PC-3 (cell line): ENCODE results near the gene TELO2. TPM values are rescaled to one million over a fixed set of nuclear protein-coding genes. Genes with fewer than 3 reads are reported as not detected.
"Not testable (repeated sequence)": the region's sequence is repeated elsewhere in the genome, so short reads cannot be mapped to it uniquely, and the experiment has no call there.

ENCODE experiments used
- ATAC-seq: fragments of 200-7000 bp; cut with Tn5 transposase; 2 replicates; pipeline ENCODE4 v1.9.1; 2020; ENCODE audit warnings: mild to moderate bottlenecking, moderate library complexity
- BruUV-seq: library from RNA; stranded (reverse); fragments of 400-500 nt; replicated peaks from 2 replicates; lab custom pipeline; 2021; lab: Mats Ljungman, UMichigan
- CTCF ChIA-PET: fragments of 300-600 bp; sonication (Branson Sonifier 250); formaldehyde crosslinking; loops from one replicate; lab custom pipeline; 2022; ENCODE audit warnings: antibody characterized with exemption; lab: Charles Lee
- POLR2A ChIA-PET: fragments of 300-600 bp; sonication (Branson Sonifier 250); formaldehyde crosslinking; loops from one replicate; lab custom pipeline; 2022; ENCODE audit warnings: antibody characterized with exemption; ENCODE audit not compliant: unreplicated experiment; lab: Charles Lee
- DNase-seq: peaks from one replicate; pipeline ENCODE4 v3.0.0-alpha.2; 2015
- H2AFZ ChIP-seq: fragments of 300-600 bp; sonication (generic); 2 replicates; pipeline ENCODE4 v1.6.0; 2016; ENCODE audit warnings: antibody characterized with exemption, low read length
- H3F3A ChIP-seq: fragments of 300-600 bp; sonication (generic); one replicate; pipeline ENCODE4 v1.6.0; 2017; ENCODE audit warnings: antibody characterized with exemption, low read length, control low read depth, mild to moderate bottlenecking; ENCODE audit not compliant: unreplicated experiment
- H3K27ac ChIP-seq: fragments of 300-600 bp; sonication (generic); 2 replicates; pipeline ENCODE4 v1.5.1; 2016; ENCODE audit warnings: mild to moderate bottlenecking, low read length
- H3K27me3 ChIP-seq: fragments of 300-600 bp; sonication (generic); 2 replicates; pipeline ENCODE4 v1.6.1; 2016; ENCODE audit warnings: low read length, mixed read lengths
- H3K36me3 ChIP-seq: fragments of 300-600 bp; sonication (generic); 2 replicates; pipeline ENCODE4 v1.6.1; 2016; ENCODE audit warnings: low read depth, mixed run types, low read length, mixed read lengths
- H3K4me1 ChIP-seq: fragments of 300-600 bp; sonication (generic); 2 replicates; pipeline ENCODE4 v1.5.1; 2016; ENCODE audit warnings: low read length; ENCODE audit not compliant: insufficient read depth
- H3K4me2 ChIP-seq: fragments of 300-600 bp; sonication (generic); 2 replicates; pipeline ENCODE4 v1.6.0; 2016; ENCODE audit warnings: low read length
- H3K4me3 ChIP-seq: fragments of 300-600 bp; sonication (generic); 2 replicates; pipeline ENCODE4 v1.5.1; 2016; ENCODE audit warnings: mild to moderate bottlenecking, low read length, mixed read lengths
- H3K79me2 ChIP-seq: fragments of 300-600 bp; sonication (generic); 2 replicates; pipeline ENCODE4 v1.6.1; 2017; ENCODE audit warnings: low read length, mixed read lengths
- H3K9ac ChIP-seq: fragments of 300-600 bp; sonication (generic); 2 replicates; pipeline ENCODE4 v1.6.0; 2016; ENCODE audit warnings: mild to moderate bottlenecking, low read length
- H3K9me2 ChIP-seq: fragments of 300-600 bp; sonication (generic); replicated peaks from 2 replicates; pipeline ENCODE4 v1.6.1; 2016; ENCODE audit warnings: mixed run types, low read length, mixed read lengths
- H3K9me3 ChIP-seq: fragments of 300-600 bp; sonication (generic); 2 replicates; pipeline ENCODE4 v1.6.1; 2016; ENCODE audit warnings: low read length, mixed read lengths
- H4K20me1 ChIP-seq: fragments of 300-600 bp; sonication (generic); 2 replicates; pipeline ENCODE4 v1.6.1; 2016; ENCODE audit warnings: low read length, mixed read lengths
- CTCF ChIP-seq: fragments of 300-600 bp; sonication (generic); conservative IDR thresholded peaks from 2 replicates; pipeline ENCODE4 v1.5.1; 2017; ENCODE audit warnings: antibody characterized with exemption, low read depth, mild to moderate bottlenecking, low read length
- EZH2 ChIP-seq: fragments of 300-600 bp; sonication (generic); IDR thresholded peaks from one replicate; pipeline ENCODE4 v1.6.1; 2017; ENCODE audit warnings: antibody characterized with exemption, mild to moderate bottlenecking, low read length; ENCODE audit not compliant: unreplicated experiment
- EZH2phosphoT487 ChIP-seq: fragments of 300-600 bp; sonication (generic); IDR thresholded peaks from 2 replicates; pipeline ENCODE4 v1.6.1; 2018; ENCODE audit warnings: mild to moderate bottlenecking, antibody characterized with exemption, low read length, borderline replicate concordance
- intact Hi-C: fragments of 100-400 bp; cut with micrococcal nuclease; formaldehyde crosslinking; loops from 2 replicates; pipeline ENCODE4 v1.9.0; 2023
- total RNA-seq: library from RNA; depleted of rRNA; stranded (reverse); fragments of >200 nt; gene quantifications from 2 replicates; pipeline ENCODE4 v1.2.3, GENCODE V29; 2014

Gene TELO2
- total RNA-seq, 1 experiment from 2014 or later: 37.8 TPM

DNA sequence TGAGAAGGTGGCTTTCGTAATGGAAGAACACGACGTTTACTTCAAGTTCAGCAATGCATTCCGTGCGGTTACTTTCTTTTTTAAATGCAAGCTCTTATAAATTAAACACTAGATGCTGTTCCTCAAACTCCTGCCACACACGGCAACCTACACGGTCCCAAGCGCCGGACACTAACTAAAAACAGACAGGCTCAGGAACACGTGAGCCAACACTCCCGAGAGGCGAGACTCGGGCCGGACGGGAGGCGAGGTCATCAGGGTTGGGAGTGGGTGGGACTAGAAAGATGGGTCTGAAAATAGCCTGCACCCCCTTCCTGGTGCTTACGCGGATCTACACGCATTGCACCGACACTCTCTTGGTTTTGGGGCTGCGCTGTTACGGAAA lies 24.7 kb upstream of the TELO2 start:
- H3K27ac ChIP-seq: no peak overlapping the region
- H3K79me2 ChIP-seq: peaks cover 32% of the 10 kb centered on the region; the same call in 1 of the 2 replicates
- H3F3A ChIP-seq: no peaks in the 10 kb centered on the region
- H3K9me2 ChIP-seq: no peaks in the 10 kb centered on the region
- H3K4me3 ChIP-seq: no peak overlapping the region
- no TSS peak for BruUV-seq
- H3K9me3 ChIP-seq: no peaks in the 10 kb centered on the region
- H3K36me3 ChIP-seq: no peaks in the 10 kb centered on the region
- H3K27me3 ChIP-seq: no peaks in the 10 kb centered on the region
- H3K4me2 ChIP-seq: no peak overlapping the region
- H2AFZ ChIP-seq: no peak overlapping the region
- no peaks in the 10 kb centered on the region; the same call in 1 of the 2 replicates for H3K4me1 ChIP-seq
- H4K20me1 ChIP-seq: no peaks in the 10 kb centered on the region
- ChIA-PET CTCF (no interaction called here), POLR2A (no interaction called here)
- DNase-seq (no peak), ATAC-seq (no peak)
- TF ChIP-seq EZH2 (no peak), EZH2phosphoT487 (no peak), CTCF (no peak)
- H3K9ac ChIP-seq: no peak overlapping the region
- intact Hi-C loops: no loop called here

DNA sequence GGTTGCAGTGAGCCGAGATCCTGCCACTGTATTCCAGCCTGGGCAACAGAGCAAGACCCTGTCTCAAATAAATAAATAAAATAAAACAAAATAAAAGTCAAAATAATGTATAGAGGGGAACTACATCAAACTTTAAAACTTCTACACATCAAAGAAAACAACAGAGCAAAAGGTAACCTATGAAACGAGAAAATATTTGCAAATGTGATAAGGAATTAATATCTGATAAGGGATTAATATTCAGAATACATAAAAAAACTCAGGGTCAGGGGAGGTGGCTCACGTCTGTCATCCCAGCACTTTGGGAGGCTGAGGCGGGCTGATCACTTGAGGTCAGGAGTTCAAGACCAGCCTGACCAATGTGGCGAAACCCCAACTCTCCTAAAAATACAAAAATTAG lies 24.0 kb upstream of the TELO2 start:
- H3K4me3 ChIP-seq, H4K20me1 ChIP-seq, H3K27ac ChIP-seq, H3K4me2 ChIP-seq, H3F3A ChIP-seq, H2AFZ ChIP-seq, H3K9me3 ChIP-seq, H3K36me3 ChIP-seq, H3K27me3 ChIP-seq, H3K4me1 ChIP-seq, H3K9me2 ChIP-seq, DNase-seq, H3K9ac ChIP-seq, CTCF ChIA-PET, BruUV-seq, ATAC-seq, intact Hi-C loops, POLR2A ChIA-PET: not testable (repeated sequence)
- H3K79me2 ChIP-seq: peaks cover 39% of the 10 kb centered on the region

GRCh38 chr16:1469693-1470201 lies 23.4 kb upstream of the TELO2 start:
- ATAC-seq (no peak), DNase-seq (no peak)
- Histone ChIP-seq H3K4me3 (no peak overlapping the region), H3K9ac (no peak overlapping the region), H3K4me1 (no peaks in the 10 kb centered on the region; the same call in 1 of the 2 replicates), H3K27ac (no peak overlapping the region), H2AFZ (no peak overlapping the region), H3K9me2 (no peaks in the 10 kb centered on the region), H3K27me3 (no peaks in the 10 kb centered on the region), H3K9me3 (no peaks in the 10 kb centered on the region), H3K79me2 (peaks cover 43% of the 10 kb centered on the region), H4K20me1 (no peaks in the 10 kb centered on the region), H3F3A (no peaks in the 10 kb centered on the region), H3K36me3 (no peaks in the 10 kb centered on the region), H3K4me2 (no peak overlapping the region)
- intact Hi-C loops: no loop called here
- ChIA-PET POLR2A (no interaction called here), CTCF (no interaction called here)
- TF ChIP-seq CTCF: no peak
- TF ChIP-seq EZH2: no peak
- TF ChIP-seq EZH2phosphoT487: no peak
- BruUV-seq: no TSS peak
